Epithelial cell of esophagus (primary cell): ENCODE results near the gene DROSHA.

Experiments used
- DNase-seq: peaks from one replicate; pipeline ENCODE4 v3.0.0; 2010; ENCODE audit warnings: low read depth
- H3K4me3 ChIP-seq: 2 replicates; pipeline ENCODE4 v1.5.1; 2011; ENCODE audit warnings: mild to moderate bottlenecking, low read length, control low read depth
- TF ChIP-seq, protein P1 (sequence below): IDR thresholded peaks from 2 replicates; pipeline ENCODE4 v1.5.1; 2011; ENCODE audit warnings: low read depth, mild to moderate bottlenecking, low read length, control low read depth, inconsistent platforms; ENCODE audit not compliant: insufficient read depth; ENCODE audit errors: missing control alignments

DROSHA gene

GRCh38 chr5:31355337-31355736 is 176.6 kb downstream of the DROSHA start:
- TF ChIP-seq, protein P1, sequence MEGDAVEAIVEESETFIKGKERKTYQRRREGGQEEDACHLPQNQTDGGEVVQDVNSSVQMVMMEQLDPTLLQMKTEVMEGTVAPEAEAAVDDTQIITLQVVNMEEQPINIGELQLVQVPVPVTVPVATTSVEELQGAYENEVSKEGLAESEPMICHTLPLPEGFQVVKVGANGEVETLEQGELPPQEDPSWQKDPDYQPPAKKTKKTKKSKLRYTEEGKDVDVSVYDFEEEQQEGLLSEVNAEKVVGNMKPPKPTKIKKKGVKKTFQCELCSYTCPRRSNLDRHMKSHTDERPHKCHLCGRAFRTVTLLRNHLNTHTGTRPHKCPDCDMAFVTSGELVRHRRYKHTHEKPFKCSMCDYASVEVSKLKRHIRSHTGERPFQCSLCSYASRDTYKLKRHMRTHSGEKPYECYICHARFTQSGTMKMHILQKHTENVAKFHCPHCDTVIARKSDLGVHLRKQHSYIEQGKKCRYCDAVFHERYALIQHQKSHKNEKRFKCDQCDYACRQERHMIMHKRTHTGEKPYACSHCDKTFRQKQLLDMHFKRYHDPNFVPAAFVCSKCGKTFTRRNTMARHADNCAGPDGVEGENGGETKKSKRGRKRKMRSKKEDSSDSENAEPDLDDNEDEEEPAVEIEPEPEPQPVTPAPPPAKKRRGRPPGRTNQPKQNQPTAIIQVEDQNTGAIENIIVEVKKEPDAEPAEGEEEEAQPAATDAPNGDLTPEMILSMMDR = no peak
- DNase-seq = no peak
- no peak overlapping the region for H3K4me3 ChIP-seq
